CD4-positive, alpha-beta T cell treated with Interleukin-12 subunit alpha and Interleukin-12 subunit beta, for 1 hour (primary cell): Measurements from ENCODE around the gene DNAJC6.
"Not testable (repeated sequence)": the region's sequence is repeated elsewhere in the genome, so short reads cannot be mapped to it uniquely, and the experiment has no call there.

Experiments used
- DNase-seq: peaks from one replicate; pipeline ENCODE4 v3.0.0-alpha.2; 2020

The DNAJC6 gene

DNA sequence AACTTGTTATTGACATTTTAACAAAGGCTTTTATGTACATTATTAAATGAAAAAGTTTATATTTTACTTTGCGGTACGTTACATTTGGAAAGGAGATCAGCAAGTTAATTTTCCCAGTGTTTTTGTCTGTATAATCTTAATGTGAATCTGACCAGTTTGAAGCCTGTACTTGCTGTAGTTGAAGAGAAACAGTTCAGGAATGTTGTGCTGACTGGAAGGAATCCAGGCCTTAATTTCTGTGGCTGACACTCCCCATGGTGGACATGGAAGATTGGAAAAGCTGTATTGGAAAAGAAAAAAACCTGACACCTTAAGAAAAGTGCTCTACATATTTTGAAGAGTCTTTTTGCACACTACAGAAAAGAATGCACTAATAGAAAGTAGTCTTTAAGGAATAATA is 126.6 kb downstream of the DNAJC6 start:
- no peak for DNase-seq

DNA sequence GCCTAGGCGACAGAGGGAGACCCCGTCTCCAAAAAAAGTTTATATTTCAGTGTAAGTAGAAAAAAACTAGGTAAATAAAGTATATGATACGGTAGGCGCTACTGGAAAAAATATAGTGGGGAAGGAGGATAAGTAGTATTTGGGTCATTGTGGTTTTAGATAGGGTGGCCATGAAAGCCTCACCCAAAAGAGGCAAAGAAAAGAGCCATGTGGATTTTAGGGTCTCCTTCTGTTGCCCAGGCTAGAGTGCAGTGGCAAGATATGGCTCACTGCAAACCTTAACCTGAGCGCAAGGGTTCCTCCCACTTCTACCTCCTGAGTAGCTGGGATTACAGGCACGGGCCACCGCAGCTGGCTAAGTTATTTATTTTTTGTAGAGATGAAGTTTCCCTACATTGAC is 128.3 kb downstream of the DNAJC6 start:
- DNase-seq, result no peak

DNA sequence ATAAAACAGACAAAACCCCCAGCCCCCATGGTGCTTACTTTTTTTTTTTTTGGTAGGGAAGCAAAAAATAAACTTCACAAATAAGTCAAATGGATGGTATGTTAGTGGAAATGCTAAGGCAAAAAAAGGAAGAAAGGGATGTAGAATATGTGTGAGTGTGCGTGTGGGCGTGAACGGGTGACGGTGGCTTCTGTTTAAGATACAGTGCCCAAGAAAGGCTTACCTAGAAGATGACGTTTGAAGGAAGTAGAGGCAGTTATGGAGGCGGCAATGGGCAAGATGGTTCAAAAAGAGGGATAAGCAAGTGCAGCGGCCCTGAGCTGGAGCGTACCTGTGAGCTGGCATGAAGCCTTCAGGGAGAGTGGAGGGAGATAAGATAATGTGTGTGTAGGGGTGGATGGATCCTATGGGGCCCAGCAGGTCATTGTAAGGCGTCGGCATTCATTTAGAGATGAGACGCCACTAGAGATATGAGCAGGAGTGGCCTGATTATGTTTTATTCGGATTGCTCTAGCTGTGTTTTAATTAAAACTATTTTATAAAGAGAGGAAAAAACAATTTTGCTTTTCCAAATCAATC is 131.1 kb downstream of the DNAJC6 start:
- DNase-seq, result no peak

DNA sequence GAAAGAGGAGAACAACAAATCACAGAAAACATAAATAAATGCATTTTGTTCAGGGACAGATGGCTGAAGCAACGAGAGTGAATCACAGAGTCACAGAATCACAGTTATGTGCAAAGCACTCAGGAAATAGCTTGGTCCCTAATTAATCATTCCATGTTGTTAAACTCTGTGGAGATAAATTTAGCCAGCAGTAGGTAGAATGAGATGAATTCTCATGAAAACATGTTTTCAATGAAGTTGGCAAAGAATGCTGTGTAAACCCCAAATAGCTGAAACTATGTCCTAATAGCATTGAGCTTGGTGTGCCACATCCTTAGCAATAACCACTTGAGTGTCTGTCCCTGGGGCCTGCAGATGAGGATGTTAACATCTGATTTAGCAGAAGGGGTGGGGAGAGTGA is 131.6 kb downstream of the DNAJC6 start:
- DNase-seq, result no peak

DNA sequence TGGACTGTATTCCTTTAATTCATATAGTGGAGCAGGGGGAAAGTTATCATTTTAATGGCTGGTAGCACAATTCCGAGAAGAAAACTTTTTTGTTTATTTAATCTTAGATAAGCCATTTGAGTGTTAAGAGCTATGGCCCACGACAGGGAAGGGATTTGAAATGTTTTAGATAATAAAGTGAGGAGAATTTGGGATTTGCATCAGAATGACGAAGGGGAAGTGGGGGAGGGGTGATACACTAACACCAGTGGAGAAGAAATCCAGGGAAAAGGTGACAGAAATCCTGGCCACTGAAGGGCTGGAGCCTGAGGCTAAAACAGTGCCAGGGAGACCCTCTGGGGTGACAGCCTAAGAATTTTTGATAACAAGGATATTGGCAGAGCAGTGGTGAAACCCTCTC is 132.1 kb downstream of the DNAJC6 start:
- no peak for DNase-seq

DNA sequence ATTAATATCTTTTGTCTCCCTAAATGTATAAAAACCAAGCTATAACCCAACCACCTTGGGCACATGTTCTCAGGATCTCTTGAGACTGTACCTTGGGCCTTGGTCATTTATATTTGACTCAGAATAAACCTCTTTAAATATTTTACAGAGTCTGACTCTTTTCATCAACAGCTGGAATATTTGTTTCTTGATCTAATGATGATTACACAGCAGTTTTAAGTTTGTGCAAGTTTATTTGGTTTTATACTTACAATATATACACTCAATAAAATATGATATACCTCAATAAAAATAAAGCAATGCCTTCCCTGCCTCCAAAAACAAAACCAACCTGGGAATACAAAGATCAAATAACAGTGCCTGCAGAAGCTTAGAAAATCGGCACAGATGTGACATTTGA is 133.1 kb downstream of the DNAJC6 start:
- no peak for DNase-seq

DNA sequence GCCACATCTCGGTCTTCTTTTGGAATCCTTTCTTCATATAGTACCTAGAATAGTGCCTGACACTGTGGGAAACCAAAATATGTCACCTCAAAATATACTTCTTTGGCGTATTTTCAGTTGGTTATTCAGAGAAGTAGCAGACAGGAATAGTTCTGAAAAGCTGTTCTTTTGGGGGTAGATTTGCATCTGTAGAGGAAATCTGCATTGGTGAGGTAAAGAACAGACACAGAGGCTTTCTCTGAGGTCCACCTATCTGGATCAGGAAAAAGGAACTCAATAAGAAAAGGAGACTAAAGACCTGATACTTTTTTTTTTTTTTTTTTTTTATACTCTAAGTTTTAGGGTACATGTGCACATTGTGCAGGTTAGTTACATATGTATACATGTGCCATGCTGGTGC is 134.3 kb downstream of the DNAJC6 start:
- DNase-seq, result no peak

DNA sequence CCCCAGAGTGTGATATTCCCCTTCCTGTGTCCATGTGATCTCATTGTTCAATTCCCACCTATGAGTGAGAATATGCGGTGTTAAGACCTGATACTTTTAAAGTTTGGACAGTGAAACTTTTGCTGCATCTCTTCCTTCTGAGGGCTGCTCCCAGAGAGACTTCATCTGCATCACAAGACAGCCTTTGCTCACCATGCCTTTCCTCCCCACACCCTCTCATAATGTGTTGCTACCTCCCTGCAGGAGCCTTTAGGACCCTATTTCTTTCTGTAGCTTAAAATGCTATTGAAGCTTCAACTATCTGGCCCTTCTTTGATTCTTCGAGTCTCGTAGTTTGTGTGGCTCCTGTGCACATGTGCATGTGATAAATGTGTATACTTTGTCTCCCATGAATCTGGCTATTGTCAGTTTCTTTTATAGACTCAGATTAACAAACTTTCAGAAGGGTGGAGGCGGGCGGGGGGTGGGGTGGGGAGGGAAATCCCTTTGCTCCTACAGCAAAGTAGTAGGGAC is 134.8 kb downstream of the DNAJC6 start:
- no peak for DNase-seq

DNA sequence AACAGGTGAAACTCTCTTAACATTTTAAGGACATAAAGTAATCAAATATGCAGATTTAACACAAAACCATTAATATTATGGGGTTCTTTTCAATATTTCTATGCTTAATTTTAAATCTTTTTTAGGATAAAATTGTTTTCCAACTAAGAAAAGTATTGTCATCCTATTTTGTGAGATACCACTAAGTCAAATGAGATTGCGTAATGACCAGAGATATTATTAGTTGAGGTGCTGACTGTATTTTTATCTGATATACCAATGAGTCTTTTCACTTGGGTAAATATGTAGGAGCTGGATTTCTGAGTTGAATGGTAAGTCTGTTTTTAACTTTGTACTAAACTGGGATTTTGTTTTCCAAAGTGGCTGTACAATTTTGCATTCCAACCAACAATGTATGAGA is 136.5 kb downstream of the DNAJC6 start:
- no peak for DNase-seq

DNA sequence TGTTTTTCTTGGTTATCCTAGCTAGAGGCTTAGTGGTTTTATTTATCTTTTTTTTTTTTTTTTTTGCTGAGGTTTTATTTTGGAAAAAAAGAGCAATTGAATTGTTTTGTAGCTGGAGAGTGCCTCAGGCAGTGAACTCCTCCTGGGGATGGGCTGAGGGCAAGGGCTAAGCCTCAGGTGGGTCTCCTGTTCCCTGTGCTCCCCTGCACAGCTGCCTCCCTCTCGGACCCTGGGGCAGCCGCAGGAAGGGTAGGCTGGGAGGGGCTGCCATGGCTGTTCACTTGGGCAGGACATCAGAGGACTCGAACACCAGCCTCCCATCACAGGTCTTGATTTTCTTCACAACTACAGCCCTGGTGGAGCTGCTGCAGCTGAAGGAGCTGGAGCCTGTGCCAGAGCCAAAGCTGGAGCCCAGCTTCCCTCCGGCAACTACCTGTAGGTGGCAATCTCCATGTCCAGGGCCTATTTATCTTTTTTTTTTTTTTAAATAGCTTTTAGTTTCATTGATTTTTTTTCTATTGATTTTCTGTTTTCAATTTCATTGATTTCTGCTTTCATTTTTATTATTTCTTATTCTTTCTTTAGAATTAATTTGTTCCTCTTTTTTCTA is 140.0 kb downstream of the DNAJC6 start:
- DNase-seq, result no peak

DNA sequence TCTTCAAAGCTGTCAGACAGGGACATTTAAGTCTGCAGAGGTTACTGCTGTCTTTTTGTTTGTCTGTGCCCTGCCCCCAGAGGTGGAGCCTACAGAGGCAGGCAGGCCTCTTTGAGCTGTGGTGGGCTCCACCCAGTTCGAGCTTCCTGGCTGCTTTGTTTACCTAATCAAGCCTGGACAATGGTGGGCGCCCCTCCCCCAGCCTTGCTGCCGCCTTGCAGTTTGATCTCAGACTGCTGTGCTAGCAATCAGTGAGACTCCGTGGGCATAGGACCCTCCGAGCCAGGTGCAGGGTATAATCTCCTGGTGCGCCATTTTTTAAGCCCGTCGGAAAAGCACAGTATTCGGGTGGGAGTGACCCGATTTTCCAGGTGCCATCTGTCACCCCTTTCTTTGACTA is 146.3 kb downstream of the DNAJC6 start:
- not testable (repeated sequence) for DNase-seq

DNA sequence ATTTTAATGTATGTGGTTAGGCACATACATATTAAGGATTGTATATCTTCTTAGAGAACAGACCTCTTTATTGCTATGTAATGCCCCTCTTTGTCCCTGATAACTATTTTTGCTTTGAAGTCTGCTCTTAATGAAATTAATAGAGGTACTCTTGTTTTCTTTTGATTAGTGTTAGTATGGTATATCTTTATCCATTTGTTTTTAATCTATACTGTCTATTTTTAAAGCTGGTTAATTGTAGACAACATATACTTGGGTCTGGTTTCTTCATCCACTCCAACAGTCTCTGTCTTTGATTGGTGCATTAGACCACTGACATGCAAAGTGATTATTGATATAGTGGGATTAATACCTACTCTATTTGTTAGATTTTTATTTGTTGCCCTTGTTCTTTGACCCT is 147.1 kb downstream of the DNAJC6 start:
- no peak for DNase-seq

DNA sequence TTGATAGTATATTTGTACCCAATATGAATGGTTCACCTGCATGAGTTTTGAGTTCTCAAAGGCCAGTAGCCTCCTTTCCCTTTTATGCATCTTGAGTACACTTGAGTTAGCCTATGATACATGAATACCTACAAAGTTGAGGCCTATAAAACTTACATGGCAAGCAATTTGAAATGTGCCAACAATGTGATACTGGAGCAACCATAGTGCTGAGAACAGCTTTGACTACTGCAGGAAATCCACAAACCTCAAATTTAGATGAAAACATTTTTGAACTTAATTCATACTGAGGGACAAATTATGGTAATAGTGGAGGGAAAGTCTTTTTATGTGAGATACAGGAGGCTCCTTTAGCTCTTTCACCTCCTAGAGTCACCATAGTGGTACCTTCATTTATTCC is 148.5 kb downstream of the DNAJC6 start:
- DNase-seq, result no peak

DNA sequence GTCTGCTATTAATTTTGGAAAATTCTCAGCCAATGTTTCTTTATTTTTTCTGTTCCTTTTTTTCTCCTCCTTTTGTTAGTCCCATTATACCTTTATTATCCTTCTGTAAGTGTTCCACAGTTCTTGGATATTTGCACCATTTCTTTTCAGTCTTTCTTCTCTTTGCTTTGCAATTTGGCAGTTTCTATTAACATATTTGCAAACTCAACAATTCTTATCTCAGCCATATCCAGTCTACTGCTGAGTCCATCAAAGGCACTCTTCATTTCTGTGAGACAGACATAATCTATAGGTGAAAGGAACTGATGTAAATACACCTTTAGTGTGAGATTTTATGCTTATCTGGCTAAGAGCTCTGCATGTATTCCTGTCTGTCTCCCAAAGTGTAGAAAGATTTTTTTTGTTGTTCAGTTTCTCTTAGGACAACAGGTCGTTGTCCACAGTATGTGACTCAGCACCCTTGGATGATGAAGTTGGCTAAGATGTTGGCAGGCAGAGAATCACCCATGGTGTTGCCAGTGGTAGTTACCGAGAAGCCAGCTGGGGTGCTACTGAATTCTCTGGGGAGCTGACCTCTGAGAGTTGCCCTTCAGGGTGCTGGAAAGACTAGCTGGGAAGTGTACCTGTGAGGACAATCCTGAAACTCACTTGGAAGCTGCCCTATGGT is 149.5 kb downstream of the DNAJC6 start:
- DNase-seq, result no peak

DNA sequence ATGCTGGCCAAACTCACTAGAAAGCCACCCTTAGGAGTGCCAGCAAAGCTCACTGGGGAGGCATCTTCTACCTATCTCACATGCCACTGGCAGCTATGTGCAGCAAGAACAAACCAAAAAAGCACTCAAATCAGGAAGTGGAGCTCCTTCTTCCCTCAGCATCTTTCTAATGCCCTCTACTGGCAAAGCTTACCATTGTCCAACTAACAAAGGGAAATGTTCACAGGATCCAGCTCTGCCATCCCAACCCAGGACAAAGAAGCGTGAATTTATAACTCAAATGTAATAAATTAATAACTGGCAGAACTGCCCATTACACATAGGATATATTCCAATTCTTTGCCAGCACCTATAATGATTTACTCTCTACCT is 150.0 kb downstream of the DNAJC6 start:
- DNase-seq, result peak; percentile 8
